ENCODE measurements around the gene CLIP4. TPM values are rescaled to one million over a fixed set of nuclear protein-coding genes. Genes with fewer than 3 reads are reported as not detected.

The CLIP4 gene
- total and polyA plus RNA-seq, 2 of the 13 experiments (the other 11 are each of a cell fraction or from before 2014, with no cell fraction given): 0.46 to 0.49 TPM

DNA sequence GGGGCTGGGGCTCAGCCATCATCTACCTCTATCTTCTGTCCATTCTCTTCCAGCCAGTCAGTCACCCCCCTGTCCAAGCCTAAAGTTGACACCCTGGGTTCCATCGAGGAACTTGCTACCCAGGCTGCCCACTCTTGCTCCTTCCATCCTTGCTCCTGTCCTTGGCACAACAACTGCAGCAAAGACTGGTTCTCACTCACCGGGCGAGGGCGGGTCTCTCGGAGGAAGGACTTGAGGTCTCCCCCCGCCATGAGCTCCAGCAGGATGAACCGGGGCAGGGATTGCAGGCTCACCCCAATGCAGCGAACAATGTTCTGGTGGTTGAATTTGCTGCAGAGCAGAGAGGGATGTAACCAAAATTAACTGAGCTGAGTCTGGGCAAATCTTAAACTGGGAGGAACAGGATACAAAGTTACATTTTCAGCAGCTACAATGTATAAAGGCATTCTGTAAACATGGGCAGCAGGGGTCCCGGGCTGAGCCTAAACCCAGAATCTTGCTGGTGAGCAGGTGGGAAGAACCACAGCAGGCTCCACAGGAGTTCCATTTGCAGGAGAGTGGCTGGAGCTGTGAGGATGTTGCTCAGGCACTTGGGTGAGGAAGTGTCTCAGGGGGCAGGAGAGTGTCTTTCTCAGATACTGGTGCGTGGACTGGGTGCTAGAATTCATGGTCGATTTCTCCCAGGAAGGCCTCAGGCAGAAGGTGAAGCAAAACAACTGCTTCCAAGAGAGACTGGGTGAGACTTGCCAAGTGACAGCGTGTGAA lies 105.5 kb downstream of the CLIP4 start:
- Histone ChIP-seq H3K4me1 (ENCODE audit: insufficient read depth, low read length) (no peaks in the 10 kb centered on the region), H3K9me3 (ENCODE audit: low read length) (no peaks in the 10 kb centered on the region), H3K79me2 (ENCODE audit: insufficient read depth, low read length) (no peaks in the 10 kb centered on the region), H3K9ac (ENCODE audit: insufficient read depth, low read depth, low read length) (no peak overlapping the region), H3K4me2 (ENCODE audit: low read depth, low read length) (no peak overlapping the region), H3K27me3 (ENCODE audit: control insufficient read depth in 1 of 2, insufficient read depth in 2 of 2, low read length in 2 of 2) (peaks cover 2 to 28% of the 10 kb centered on the region in 2 experiments; a peak in 3 of 5 replicates), H3K4me3 (replicated peaks in 1 of 3; ENCODE audit: insufficient read depth in 1 of 3, low read depth in 2 of 3, low read length in 3 of 3) (no peak overlapping the region), H4K20me1 (ENCODE audit: insufficient read depth, low read length) (no peaks in the 10 kb centered on the region), H3K36me3 (replicated peaks in 1 of 2; ENCODE audit: control insufficient read depth in 1 of 2, insufficient read depth in 2 of 2, low read length in 2 of 2) (no peaks in the 10 kb centered on the region; a peak in 1 of 5 replicates), H2AFZ (ENCODE audit: low read length) (no peak overlapping the region), H3K27ac (ENCODE audit: extremely low read length, insufficient read depth, low read length) (no peak overlapping the region)
- ATAC-seq: no peak
- 22% methylated on average over 12 of the region's 12 CpGs for WGBS (ENCODE audit: low lambda C conversion rate)
- intact Hi-C loops (cut with micrococcal nuclease; ENCODE audit: unreplicated experiment): no loop called here
- no peak for FAIRE-seq
- ChIA-PET POLR2A (no interaction called here), CTCF (ENCODE audit: low intra/inter-chr PET ratio, low total read pairs) (no interaction called here)
- DNase-seq (ENCODE audit: low spot score): no peak
- no TSS peak for BruUV-seq (replicated peaks)
- in situ Hi-C loops (cut with HindIII; ENCODE audit: extremely low pct_ligation_motif_present, low pct_unique_long_range_greater_than_20kb): no loop called here
- TF ChIP-seq ZNF232 (CRISPR knock-in tag; IDR thresholded peaks at IDR 0.05; ENCODE audit: borderline replicate concordance) (no peak), FOXJ3 (CRISPR knock-in tag; IDR thresholded peaks at IDR 0.05; ENCODE audit: borderline replicate concordance) (no peak), ZNF616 (CRISPR knock-in tag; IDR thresholded peaks at IDR 0.05; ENCODE audit: low read depth) (no peak), KLF15 (CRISPR knock-in tag; IDR thresholded peaks at IDR 0.05; ENCODE audit: borderline replicate concordance) (no peak), HDAC6 (IDR thresholded peaks at IDR 0.05; ENCODE audit: low read depth, low read length) (no peak), ZNF121 (CRISPR knock-in tag; IDR thresholded peaks at IDR 0.05) (no peak), NBN (conservative IDR thresholded peaks at IDR 0.05) (no peak), ZMAT3 (CRISPR knock-in tag; conservative IDR thresholded peaks at IDR 0.05) (no peak), PRPF4 (IDR thresholded peaks at IDR 0.05; ENCODE audit: low read depth, low read length, poor library complexity, severe bottlenecking) (no peak)
- TF ChIP-seq, protein P1, sequence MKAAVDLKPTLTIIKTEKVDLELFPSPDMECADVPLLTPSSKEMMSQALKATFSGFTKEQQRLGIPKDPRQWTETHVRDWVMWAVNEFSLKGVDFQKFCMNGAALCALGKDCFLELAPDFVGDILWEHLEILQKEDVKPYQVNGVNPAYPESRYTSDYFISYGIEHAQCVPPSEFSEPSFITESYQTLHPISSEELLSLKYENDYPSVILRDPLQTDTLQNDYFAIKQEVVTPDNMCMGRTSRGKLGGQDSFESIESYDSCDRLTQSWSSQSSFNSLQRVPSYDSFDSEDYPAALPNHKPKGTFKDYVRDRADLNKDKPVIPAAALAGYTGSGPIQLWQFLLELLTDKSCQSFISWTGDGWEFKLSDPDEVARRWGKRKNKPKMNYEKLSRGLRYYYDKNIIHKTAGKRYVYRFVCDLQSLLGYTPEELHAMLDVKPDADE (CRISPR knock-in tag; IDR thresholded peaks at IDR 0.05): no peak
- TF ChIP-seq, protein P2, sequence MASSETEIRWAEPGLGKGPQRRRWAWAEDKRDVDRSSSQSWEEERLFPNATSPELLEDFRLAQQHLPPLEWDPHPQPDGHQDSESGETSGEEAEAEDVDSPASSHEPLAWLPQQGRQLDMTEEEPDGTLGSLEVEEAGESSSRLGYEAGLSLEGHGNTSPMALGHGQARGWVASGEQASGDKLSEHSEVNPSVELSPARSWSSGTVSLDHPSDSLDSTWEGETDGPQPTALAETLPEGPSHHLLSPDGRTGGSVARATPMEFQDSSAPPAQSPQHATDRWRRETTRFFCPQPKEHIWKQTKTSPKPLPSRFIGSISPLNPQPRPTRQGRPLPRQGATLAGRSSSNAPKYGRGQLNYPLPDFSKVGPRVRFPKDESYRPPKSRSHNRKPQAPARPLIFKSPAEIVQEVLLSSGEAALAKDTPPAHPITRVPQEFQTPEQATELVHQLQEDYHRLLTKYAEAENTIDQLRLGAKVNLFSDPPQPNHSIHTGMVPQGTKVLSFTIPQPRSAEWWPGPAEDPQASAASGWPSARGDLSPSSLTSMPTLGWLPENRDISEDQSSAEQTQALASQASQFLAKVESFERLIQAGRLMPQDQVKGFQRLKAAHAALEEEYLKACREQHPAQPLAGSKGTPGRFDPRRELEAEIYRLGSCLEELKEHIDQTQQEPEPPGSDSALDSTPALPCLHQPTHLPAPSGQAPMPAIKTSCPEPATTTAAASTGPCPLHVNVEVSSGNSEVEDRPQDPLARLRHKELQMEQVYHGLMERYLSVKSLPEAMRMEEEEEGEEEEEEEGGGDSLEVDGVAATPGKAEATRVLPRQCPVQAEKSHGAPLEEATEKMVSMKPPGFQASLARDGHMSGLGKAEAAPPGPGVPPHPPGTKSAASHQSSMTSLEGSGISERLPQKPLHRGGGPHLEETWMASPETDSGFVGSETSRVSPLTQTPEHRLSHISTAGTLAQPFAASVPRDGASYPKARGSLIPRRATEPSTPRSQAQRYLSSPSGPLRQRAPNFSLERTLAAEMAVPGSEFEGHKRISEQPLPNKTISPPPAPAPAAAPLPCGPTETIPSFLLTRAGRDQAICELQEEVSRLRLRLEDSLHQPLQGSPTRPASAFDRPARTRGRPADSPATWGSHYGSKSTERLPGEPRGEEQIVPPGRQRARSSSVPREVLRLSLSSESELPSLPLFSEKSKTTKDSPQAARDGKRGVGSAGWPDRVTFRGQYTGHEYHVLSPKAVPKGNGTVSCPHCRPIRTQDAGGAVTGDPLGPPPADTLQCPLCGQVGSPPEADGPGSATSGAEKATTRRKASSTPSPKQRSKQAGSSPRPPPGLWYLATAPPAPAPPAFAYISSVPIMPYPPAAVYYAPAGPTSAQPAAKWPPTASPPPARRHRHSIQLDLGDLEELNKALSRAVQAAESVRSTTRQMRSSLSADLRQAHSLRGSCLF (CRISPR knock-in tag; IDR thresholded peaks at IDR 0.05; ENCODE audit: borderline replicate concordance): no peak
